ENCODE data around the gene C6orf132.

GRCh38 chr6:42176981-42177380 lies 34.6 kb upstream of the C6orf132 start:
- no peak for TF ChIP-seq NR1H2 (CRISPR knock-in tag; IDR thresholded peaks at IDR 0.05)
- no peak for TF ChIP-seq TRIM24 (IDR thresholded peaks at IDR 0.05)
- TF ChIP-seq MAX (CRISPR knock-in tag; IDR thresholded peaks at IDR 0.05) = no peak
- no peak for TF ChIP-seq PATZ1 (CRISPR knock-in tag; IDR thresholded peaks at IDR 0.05; ENCODE audit: borderline replicate concordance)
- TF ChIP-seq CBFB (CRISPR knock-in tag; IDR thresholded peaks at IDR 0.05) = no peak
- no peak for TF ChIP-seq CHD4 (IDR thresholded peaks at IDR 0.05; ENCODE audit: insufficient read depth, insufficient replicate concordance, low read depth, low read length, poor library complexity, severe bottlenecking)
- no peak for TF ChIP-seq ELF1 (tag; IDR thresholded peaks at IDR 0.05)
- TF ChIP-seq ZEB2 (IDR thresholded peaks at IDR 0.05) = no peak
- TF ChIP-seq CHCHD3 (CRISPR knock-in tag; IDR thresholded peaks at IDR 0.05) = no peak
- TF ChIP-seq SRSF1 (IDR thresholded peaks at IDR 0.05; ENCODE audit: low read depth, low read length) = no peak
- TF ChIP-seq NCOA2 (IDR thresholded peaks at IDR 0.05; ENCODE audit: partially characterized antibody in 2 of 2) = no peak
- no peak for TF ChIP-seq CTCF (IDR thresholded peaks at IDR 0.05 in 2 of 3, conservative IDR thresholded peaks at IDR 0.05 in 1 of 3; ENCODE audit: insufficient read depth in 2 of 3, low read depth in 1 of 3, low read length in 3 of 3)
- no peak for TF ChIP-seq GATA2 (CRISPR knock-in tag; IDR thresholded peaks at IDR 0.05)

Data from K562 (cell line).